ENCODE data around the gene PTPN3. TPM values are rescaled to one million over a fixed set of nuclear protein-coding genes. Genes with fewer than 3 reads are reported as not detected.

Gene PTPN3
- total and polyA plus RNA-seq, 2 experiments from 2014 or later: 0.84 to 2.1 TPM

DNA sequence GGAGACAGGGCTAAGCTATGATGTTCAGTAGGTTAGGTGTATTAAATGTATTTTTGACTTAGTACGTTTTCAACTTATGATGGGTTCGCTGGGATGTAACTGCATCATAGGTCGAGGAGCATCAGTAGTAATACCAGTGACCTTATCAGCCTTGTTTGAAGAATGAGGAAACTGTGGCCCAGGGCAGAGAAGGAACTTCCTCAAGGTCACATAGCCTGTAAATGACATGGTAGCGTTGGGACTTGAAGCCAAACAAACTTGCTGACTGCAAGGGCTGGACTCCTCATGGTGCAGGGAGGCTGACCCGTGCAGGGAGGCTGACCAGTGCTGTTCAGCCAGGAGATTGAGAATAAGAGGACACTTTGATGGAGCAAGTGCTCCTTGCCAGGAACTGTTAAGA is 21.3 kb upstream of the PTPN3 start:
- H3K4me1 ChIP-seq (ENCODE audit: low read depth): no peaks in the 10 kb centered on the region
- no peak for DNase-seq (ENCODE audit: low read depth in 1 of 2, low spot score in 1 of 2)
- no peak overlapping the region for H3K27ac ChIP-seq
- no peaks in the 10 kb centered on the region for H3K9me3 ChIP-seq (ENCODE audit: low read depth)
- TF ChIP-seq, protein P1, sequence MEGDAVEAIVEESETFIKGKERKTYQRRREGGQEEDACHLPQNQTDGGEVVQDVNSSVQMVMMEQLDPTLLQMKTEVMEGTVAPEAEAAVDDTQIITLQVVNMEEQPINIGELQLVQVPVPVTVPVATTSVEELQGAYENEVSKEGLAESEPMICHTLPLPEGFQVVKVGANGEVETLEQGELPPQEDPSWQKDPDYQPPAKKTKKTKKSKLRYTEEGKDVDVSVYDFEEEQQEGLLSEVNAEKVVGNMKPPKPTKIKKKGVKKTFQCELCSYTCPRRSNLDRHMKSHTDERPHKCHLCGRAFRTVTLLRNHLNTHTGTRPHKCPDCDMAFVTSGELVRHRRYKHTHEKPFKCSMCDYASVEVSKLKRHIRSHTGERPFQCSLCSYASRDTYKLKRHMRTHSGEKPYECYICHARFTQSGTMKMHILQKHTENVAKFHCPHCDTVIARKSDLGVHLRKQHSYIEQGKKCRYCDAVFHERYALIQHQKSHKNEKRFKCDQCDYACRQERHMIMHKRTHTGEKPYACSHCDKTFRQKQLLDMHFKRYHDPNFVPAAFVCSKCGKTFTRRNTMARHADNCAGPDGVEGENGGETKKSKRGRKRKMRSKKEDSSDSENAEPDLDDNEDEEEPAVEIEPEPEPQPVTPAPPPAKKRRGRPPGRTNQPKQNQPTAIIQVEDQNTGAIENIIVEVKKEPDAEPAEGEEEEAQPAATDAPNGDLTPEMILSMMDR (IDR thresholded peaks at IDR 0.05; ENCODE audit: low read depth, low read length): no peak
- no peak overlapping the region for H3K4me3 ChIP-seq
- H3K27me3 ChIP-seq: no peaks in the 10 kb centered on the region
- H3K36me3 ChIP-seq: no peaks in the 10 kb centered on the region

DNA sequence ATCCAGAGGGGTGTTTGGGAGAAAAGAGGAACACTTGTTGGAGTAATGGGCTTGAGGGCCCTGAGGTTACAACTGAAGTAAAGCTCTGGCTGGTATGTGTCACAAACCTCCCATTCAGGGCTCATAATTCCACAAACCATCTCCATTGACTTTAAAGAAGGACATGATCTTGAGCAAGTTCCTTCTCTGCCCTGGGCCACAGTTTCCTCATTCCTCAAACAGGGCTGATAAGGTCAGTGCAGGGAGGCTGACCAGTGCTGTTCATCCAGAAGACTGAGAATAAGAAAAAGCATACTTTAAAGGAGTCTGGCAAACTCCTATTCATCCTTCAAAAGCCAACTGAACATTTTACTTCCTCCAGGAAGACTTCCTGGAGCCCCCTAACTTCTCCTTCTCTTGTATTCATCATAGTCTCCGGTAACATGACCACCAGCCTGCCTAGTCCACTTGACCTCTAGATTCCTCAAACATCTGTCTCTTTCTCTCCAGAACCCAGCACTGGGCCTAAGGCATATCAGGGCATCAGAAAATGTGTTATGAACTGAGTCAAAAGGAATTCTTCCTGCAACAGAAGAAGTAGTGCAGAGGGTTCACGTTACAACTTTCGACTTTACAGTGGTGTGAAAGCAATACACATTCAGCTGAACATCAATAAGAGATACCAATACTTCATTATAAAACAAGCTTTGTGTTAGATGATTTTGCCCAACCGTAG is 20.7 kb upstream of the PTPN3 start:
- H3K4me1 ChIP-seq (ENCODE audit: low read depth): no peaks in the 10 kb centered on the region
- no peaks in the 10 kb centered on the region for H3K36me3 ChIP-seq
- no peak overlapping the region for H3K4me3 ChIP-seq
- H3K27ac ChIP-seq: no peak overlapping the region
- H3K9me3 ChIP-seq (ENCODE audit: low read depth): no peaks in the 10 kb centered on the region
- H3K27me3 ChIP-seq: no peaks in the 10 kb centered on the region
- no peak for DNase-seq (ENCODE audit: low read depth in 1 of 2, low spot score in 1 of 2)
- TF ChIP-seq, protein P1 (IDR thresholded peaks at IDR 0.05; ENCODE audit: low read depth, low read length): no peak

DNA sequence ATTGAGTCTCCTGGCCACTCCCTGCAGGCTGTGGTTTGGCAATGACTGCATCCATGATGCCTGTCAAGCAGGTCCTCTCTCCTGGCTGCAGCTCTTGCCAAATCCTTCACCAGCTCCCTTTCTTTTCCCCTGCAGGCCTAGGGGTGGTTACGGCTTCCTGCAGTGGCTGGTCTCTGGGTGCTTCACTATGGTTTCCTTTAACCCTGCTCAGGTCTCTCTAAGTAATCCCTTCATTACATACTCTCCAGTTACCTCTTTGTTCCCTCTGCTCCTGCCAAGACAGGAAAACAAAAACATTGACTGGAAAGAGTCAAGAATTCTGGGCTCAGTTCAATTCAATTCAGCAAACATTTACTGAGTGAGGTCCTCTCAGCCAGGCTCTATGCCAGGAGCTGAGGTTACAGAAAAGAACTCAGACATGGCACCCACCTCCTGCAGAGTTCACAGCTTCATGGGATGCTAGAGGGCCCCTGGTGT is 19.8 kb upstream of the PTPN3 start:
- TF ChIP-seq, protein P1 (IDR thresholded peaks at IDR 0.05; ENCODE audit: low read depth, low read length): no peak
- Histone ChIP-seq H3K4me3 (no peak overlapping the region), H3K27me3 (no peaks in the 10 kb centered on the region), H3K27ac (no peak overlapping the region), H3K9me3 (ENCODE audit: low read depth) (no peaks in the 10 kb centered on the region), H3K4me1 (ENCODE audit: low read depth) (no peaks in the 10 kb centered on the region), H3K36me3 (no peaks in the 10 kb centered on the region)
- no peak for DNase-seq (ENCODE audit: low read depth in 1 of 2, low spot score in 1 of 2)

DNA sequence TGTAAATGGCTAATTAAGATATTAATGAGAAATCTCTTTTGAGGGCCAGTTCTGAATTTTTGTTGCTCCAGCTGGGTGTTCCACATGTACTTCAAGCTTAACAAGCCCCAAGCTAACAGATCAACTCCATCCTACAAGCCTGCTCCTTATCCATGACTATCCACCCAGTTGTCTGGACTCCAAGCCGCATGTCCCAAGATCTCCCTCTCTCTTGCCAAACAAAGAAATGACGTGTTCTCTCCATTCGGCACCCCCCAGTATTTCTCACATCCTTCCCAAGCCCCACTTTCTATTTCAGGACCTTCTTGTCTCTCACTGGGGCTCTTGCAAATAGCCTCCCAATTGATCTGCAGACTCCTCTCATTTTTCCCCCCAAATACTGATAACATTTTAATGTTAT is 15.8 kb upstream of the PTPN3 start:
- no peaks in the 10 kb centered on the region for H3K9me3 ChIP-seq (ENCODE audit: low read depth)
- TF ChIP-seq, protein P1 (IDR thresholded peaks at IDR 0.05; ENCODE audit: low read depth, low read length): no peak
- H3K4me1 ChIP-seq (ENCODE audit: low read depth): no peaks in the 10 kb centered on the region
- H3K27me3 ChIP-seq: no peaks in the 10 kb centered on the region
- H3K27ac ChIP-seq: no peak overlapping the region
- H3K4me3 ChIP-seq: no peak overlapping the region
- DNase-seq (ENCODE audit: low read depth in 1 of 2, low spot score in 1 of 2): peak in 1 of 2 donors; percentile 69
- H3K36me3 ChIP-seq: no peaks in the 10 kb centered on the region

DNA sequence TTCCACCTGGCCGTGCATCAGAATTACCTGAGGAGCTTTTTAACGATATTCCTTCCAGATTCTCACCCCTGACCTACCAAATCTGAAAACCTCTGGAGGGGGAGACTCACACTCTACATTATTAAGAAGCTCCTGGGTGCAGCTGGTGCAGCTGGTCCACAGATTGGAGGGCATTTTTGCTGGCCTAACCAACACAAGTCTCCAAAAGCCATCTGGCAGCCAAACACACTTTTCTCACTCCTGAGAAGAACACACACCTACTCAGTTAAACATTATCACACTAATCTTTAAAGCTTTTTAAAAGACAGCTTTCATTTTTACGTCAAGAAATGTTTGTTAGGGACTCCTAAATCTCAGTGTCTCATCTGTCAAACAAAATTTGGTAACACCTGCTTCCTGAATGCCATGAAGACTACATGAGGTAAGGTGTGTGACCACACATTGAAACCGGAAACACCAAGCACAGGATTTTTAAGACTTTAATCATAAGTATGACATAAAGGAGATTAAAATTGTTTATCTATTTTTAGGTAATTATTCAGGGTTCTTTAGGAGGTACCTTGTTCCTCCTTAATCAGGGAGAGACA is 14.2 kb upstream of the PTPN3 start:
- Histone ChIP-seq H3K27ac (no peak overlapping the region), H3K9me3 (ENCODE audit: low read depth) (no peaks in the 10 kb centered on the region), H3K4me3 (no peak overlapping the region), H3K36me3 (no peaks in the 10 kb centered on the region), H3K27me3 (no peaks in the 10 kb centered on the region), H3K4me1 (ENCODE audit: low read depth) (no peaks in the 10 kb centered on the region)
- DNase-seq (ENCODE audit: low read depth in 1 of 2, low spot score in 1 of 2): no peak
- TF ChIP-seq, protein P1 (IDR thresholded peaks at IDR 0.05; ENCODE audit: low read depth, low read length): no peak
